H9 (cell line): Measurements from ENCODE around the gene OR10D3. TPM values are rescaled to one million over a fixed set of nuclear protein-coding genes. Genes with fewer than 3 reads are reported as not detected.

Source experiments
- DNase-seq: peaks from one replicate; pipeline ENCODE4 v3.0.0-alpha.2; 2017
- H2AFZ ChIP-seq: one replicate; pipeline ENCODE4 v1.6.1; 2013; ENCODE audit warnings: mild to moderate bottlenecking, low read length, control low read depth, moderate library complexity
- H2AK5ac ChIP-seq: 2 replicates; pipeline ENCODE4 v1.6.1; 2013; ENCODE audit warnings: low read length, control low read depth, mixed read lengths; ENCODE audit not compliant: insufficient read length
- H2BK120ac ChIP-seq: one replicate; pipeline ENCODE4 v1.6.1; 2013; ENCODE audit warnings: low read depth, mild to moderate bottlenecking, low read length, control low read depth, inconsistent platforms; ENCODE audit not compliant: poor library complexity, severe bottlenecking
- H2BK12ac ChIP-seq: 2 replicates; pipeline ENCODE4 v1.6.1; 2013; ENCODE audit warnings: low read length, control low read depth, mixed read lengths, low read depth; ENCODE audit not compliant: insufficient read length
- H2BK15ac ChIP-seq: 2 replicates; pipeline ENCODE4 v1.6.1; 2013; ENCODE audit warnings: low read depth, low read length, control low read depth
- H2BK20ac ChIP-seq: one replicate; pipeline ENCODE4 v1.6.1; 2013; ENCODE audit warnings: low read depth, mild to moderate bottlenecking, low read length, control low read depth, inconsistent platforms; ENCODE audit not compliant: poor library complexity, severe bottlenecking
- H2BK5ac ChIP-seq: 2 replicates; pipeline ENCODE4 v1.6.1; 2013; ENCODE audit warnings: low read length, control low read depth, mixed read lengths; ENCODE audit not compliant: insufficient read length
- H3K14ac ChIP-seq: 2 replicates; pipeline ENCODE4 v1.6.1; 2013; ENCODE audit warnings: low read length, control low read depth; ENCODE audit not compliant: insufficient read depth
- H3K18ac ChIP-seq: 2 replicates; pipeline ENCODE4 v1.6.1; 2013; ENCODE audit warnings: low read depth, mild to moderate bottlenecking, mixed read lengths, low read length, control low read depth; ENCODE audit not compliant: insufficient read length
- H3K23ac ChIP-seq: 2 replicates; pipeline ENCODE4 v1.6.1; 2013; ENCODE audit warnings: low read length, control low read depth, mixed read lengths, low read depth; ENCODE audit not compliant: insufficient read length
- H3K23me2 ChIP-seq: 2 replicates; pipeline ENCODE4 v1.6.1; 2013; ENCODE audit warnings: low read depth, mild to moderate bottlenecking, mixed read lengths, low read length, control low read depth; ENCODE audit not compliant: insufficient read length, poor library complexity, severe bottlenecking
- H3K27ac ChIP-seq: 2 replicates; pipeline ENCODE4 v1.5.1; 2013; ENCODE audit warnings: low read length, control low read depth, mixed read lengths, low read depth; ENCODE audit not compliant: insufficient read length
- H3K27me3 ChIP-seq: 2 replicates; pipeline ENCODE4 v1.6.1; 2013; ENCODE audit warnings: low read length, control low read depth, inconsistent platforms; ENCODE audit not compliant: insufficient read depth
- H3K4ac ChIP-seq: 2 replicates; pipeline ENCODE4 v1.6.1; 2013; ENCODE audit warnings: low read depth, mild to moderate bottlenecking, control low read depth, inconsistent platforms, low read length, moderate library complexity
- H3K4me1 ChIP-seq: 2 replicates; pipeline ENCODE4 v1.6.1; 2013; ENCODE audit warnings: low read length, control low read depth, inconsistent platforms; ENCODE audit not compliant: insufficient read depth
- H3K4me2 ChIP-seq: 2 replicates; pipeline ENCODE4 v1.6.1; 2013; ENCODE audit warnings: low read length, control low read depth, mixed read lengths; ENCODE audit not compliant: insufficient read length, insufficient read depth
- H3K56ac ChIP-seq: 2 replicates; pipeline ENCODE4 v1.6.1; 2013; ENCODE audit warnings: low read depth, mild to moderate bottlenecking, mixed read lengths, low read length, control low read depth; ENCODE audit not compliant: insufficient read length
- H3K79me1 ChIP-seq: 2 replicates; pipeline ENCODE4 v1.6.1; 2013; ENCODE audit warnings: low read depth, mild to moderate bottlenecking, moderate library complexity, low read length, control low read depth, inconsistent platforms; ENCODE audit not compliant: insufficient read depth, poor library complexity, severe bottlenecking
- H3K79me2 ChIP-seq: 2 replicates; pipeline ENCODE4 v1.6.1; 2013; ENCODE audit warnings: low read length, control low read depth, inconsistent platforms; ENCODE audit not compliant: insufficient read depth
- H3K9ac ChIP-seq: 2 replicates; pipeline ENCODE4 v1.6.1; 2013; ENCODE audit warnings: low read length, control low read depth, mixed read lengths; ENCODE audit not compliant: insufficient read length; ENCODE audit errors: extremely low read depth
- H3K9me3 ChIP-seq: one replicate; pipeline ENCODE4 v1.6.1; 2013; ENCODE audit warnings: low read depth, low read length, inconsistent platforms; ENCODE audit not compliant: control insufficient read depth
- H3T11ph ChIP-seq: one replicate; pipeline ENCODE4 v1.6.1; 2013; ENCODE audit warnings: mild to moderate bottlenecking, low read length, control low read depth, inconsistent platforms
- H4K20me1 ChIP-seq: one replicate; pipeline ENCODE4 v1.6.1; 2013; ENCODE audit not compliant: control insufficient read depth, insufficient read length, insufficient read depth
- H4K5ac ChIP-seq: 2 replicates; pipeline ENCODE4 v1.6.1; 2013; ENCODE audit warnings: low read depth, mild to moderate bottlenecking, mixed read lengths, low read length, control low read depth; ENCODE audit not compliant: insufficient read length
- H4K8ac ChIP-seq: replicated peaks from 2 replicates; pipeline ENCODE4 v1.6.1; 2013; ENCODE audit warnings: low read length, control low read depth, mixed read lengths, low read depth; ENCODE audit not compliant: insufficient read length
- H4K91ac ChIP-seq: 2 replicates; pipeline ENCODE4 v1.6.1; 2013; ENCODE audit warnings: low read depth, mild to moderate bottlenecking, moderate library complexity, mixed read lengths, low read length, control low read depth; ENCODE audit not compliant: insufficient read length
- H3K27ac Mint-ChIP-seq, 3 experiments: 2 replicates in 2 of 3; 3 replicates in 1 of 3; pipeline ENCODE4 v1.8.0; 2020 to 2021; ENCODE audit warnings: mixed read lengths in 3 of 3, mild to moderate bottlenecking in 1 of 3, moderate library complexity in 1 of 3
- H3K27me3 Mint-ChIP-seq: 2 replicates; pipeline ENCODE4 v1.8.0; 2021; ENCODE audit warnings: low read depth, mild to moderate bottlenecking, moderate library complexity, mixed read lengths
- H3K36me3 Mint-ChIP-seq, 3 experiments: 2 replicates in 2 of 3; 3 replicates in 1 of 3; pipeline ENCODE4 v1.8.0; 2020 to 2021; ENCODE audit warnings: low read depth in 3 of 3, mixed read lengths in 3 of 3; ENCODE audit not compliant: insufficient read depth in 1 of 3
- H3K4me1 Mint-ChIP-seq, 2 experiments: 2 replicates each; pipeline ENCODE4 v1.8.0; 2020; ENCODE audit warnings: mixed read lengths in 2 of 2
- H3K4me3 Mint-ChIP-seq, 2 experiments: 2 replicates in 1 of 2; 3 replicates in 1 of 2; pipeline ENCODE4 v1.8.0; 2020 to 2021; ENCODE audit warnings: mild to moderate bottlenecking in 2 of 2, mixed read lengths in 2 of 2, moderate library complexity in 1 of 2
- H3K9me3 Mint-ChIP-seq, 2 experiments: 2 replicates in 1 of 2; 3 replicates in 1 of 2; pipeline ENCODE4 v1.8.0; 2020; ENCODE audit warnings: mild to moderate bottlenecking in 2 of 2, mixed read lengths in 2 of 2, moderate library complexity in 1 of 2
- WGBS: extraction: QIAGEN DNeasy Blood & Tissue Kit; methylation state at CpG from one replicate; pipeline ENCODE4 v1.1.7; 2013; ENCODE audit warnings: missing lambda C conversion rate, low lambda C conversion rate, mixed read lengths; ENCODE audit not compliant: insufficient read length; ENCODE audit errors: extremely low coverage; 5-methylcytosine and 5-hydroxymethylcytosine counted together
- total RNA-seq: library from RNA; stranded (reverse); gene quantifications from 2 replicates; pipeline ENCODE4 v1.2.1, GENCODE V29; 2021
- TF ChIP-seq, protein P1 (sequence below): fragments of 200-600 bp; sonication (generic); conservative IDR thresholded peaks from 3 replicates; pipeline ENCODE4 v1.8.0; 2021; ENCODE audit warnings: antibody characterized with exemption, mild to moderate bottlenecking

The OR10D3 gene
- total RNA-seq, 1 experiment from 2014 or later: not detected

DNA sequence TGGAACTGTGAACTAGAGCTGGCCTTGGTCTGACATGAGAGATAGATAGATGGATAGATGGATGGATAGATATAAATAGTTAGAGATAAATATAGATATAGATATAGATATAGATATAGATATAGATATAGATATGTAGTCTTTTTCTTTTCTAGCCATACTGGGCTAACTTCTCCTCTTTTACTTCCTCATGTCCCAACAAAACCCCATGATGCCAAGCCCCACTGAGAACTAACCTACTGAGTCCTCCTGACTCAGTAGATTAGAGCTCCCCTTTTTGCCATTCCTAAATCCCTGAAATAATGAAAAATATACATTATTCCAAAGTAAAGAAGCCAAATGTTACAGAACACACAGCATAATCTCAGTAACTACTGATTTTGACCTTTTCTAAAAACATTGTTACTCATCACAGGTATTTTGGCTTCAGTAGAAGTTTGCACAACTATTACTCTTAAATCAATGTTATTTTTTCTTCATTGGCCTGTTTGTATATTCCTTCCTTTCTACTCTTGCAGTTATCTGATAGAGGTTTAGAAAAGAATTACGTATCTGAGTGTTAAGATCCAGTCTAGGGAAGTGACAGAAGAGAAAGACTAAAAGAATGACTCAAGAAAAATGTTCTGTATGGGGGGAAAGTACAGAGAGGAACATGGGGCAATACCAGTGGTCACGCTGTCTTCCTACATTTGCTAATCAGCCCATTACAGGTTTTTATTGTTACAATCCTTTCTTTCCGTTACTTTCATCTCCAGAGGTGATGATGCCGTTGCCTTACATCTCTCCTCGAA, 6.0 kb upstream of the OR10D3 start:
- H2BK15ac ChIP-seq: no peak overlapping the region
- H3K4me3 Mint-ChIP-seq: no peak overlapping the region
- H3K4ac ChIP-seq: no peak overlapping the region
- H3K14ac ChIP-seq: no peak overlapping the region
- no peak overlapping the region for H3T11ph ChIP-seq
- H3K23me2 ChIP-seq: no peaks in the 10 kb centered on the region
- no peak overlapping the region for H3K18ac ChIP-seq
- H4K5ac ChIP-seq: no peak overlapping the region
- H3K9me3 ChIP-seq: no peaks in the 10 kb centered on the region
- no peak overlapping the region for H2AFZ ChIP-seq
- H3K79me1 ChIP-seq: no peaks in the 10 kb centered on the region
- H2BK5ac ChIP-seq: no peak overlapping the region
- H4K20me1 ChIP-seq: no peaks in the 10 kb centered on the region
- H3K36me3 Mint-ChIP-seq: no peaks in the 10 kb centered on the region
- H3K27ac Mint-ChIP-seq: no peak overlapping the region
- no peak overlapping the region for H2BK12ac ChIP-seq
- no peaks in the 10 kb centered on the region for H3K4me1 ChIP-seq
- H3K23ac ChIP-seq: no peak overlapping the region
- H3K56ac ChIP-seq: no peak overlapping the region
- no CpG with 5 or more reads among the region's 5 CpGs for WGBS
- H2AK5ac ChIP-seq: no peak overlapping the region
- H3K27ac ChIP-seq: no peak overlapping the region
- no peak overlapping the region for H3K4me2 ChIP-seq
- no peaks in the 10 kb centered on the region for H3K79me2 ChIP-seq
- H3K9ac ChIP-seq: no peak overlapping the region
- H3K4me1 Mint-ChIP-seq: peaks cover 7 to 11% of the 10 kb centered on the region in 2 experiments
- no peak overlapping the region for H2BK120ac ChIP-seq
- no peak for DNase-seq
- no peaks in the 10 kb centered on the region for H3K9me3 Mint-ChIP-seq
- TF ChIP-seq, protein P1, sequence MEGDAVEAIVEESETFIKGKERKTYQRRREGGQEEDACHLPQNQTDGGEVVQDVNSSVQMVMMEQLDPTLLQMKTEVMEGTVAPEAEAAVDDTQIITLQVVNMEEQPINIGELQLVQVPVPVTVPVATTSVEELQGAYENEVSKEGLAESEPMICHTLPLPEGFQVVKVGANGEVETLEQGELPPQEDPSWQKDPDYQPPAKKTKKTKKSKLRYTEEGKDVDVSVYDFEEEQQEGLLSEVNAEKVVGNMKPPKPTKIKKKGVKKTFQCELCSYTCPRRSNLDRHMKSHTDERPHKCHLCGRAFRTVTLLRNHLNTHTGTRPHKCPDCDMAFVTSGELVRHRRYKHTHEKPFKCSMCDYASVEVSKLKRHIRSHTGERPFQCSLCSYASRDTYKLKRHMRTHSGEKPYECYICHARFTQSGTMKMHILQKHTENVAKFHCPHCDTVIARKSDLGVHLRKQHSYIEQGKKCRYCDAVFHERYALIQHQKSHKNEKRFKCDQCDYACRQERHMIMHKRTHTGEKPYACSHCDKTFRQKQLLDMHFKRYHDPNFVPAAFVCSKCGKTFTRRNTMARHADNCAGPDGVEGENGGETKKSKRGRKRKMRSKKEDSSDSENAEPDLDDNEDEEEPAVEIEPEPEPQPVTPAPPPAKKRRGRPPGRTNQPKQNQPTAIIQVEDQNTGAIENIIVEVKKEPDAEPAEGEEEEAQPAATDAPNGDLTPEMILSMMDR: no peak
- peaks cover 12% of the 10 kb centered on the region for H3K27me3 Mint-ChIP-seq
- H2BK20ac ChIP-seq: no peak overlapping the region
- peaks cover 6% of the 10 kb centered on the region; the same call in 1 of the 2 replicates for H3K27me3 ChIP-seq
- no peak overlapping the region for H4K91ac ChIP-seq
- no peak overlapping the region for H4K8ac ChIP-seq
